ENCODE data around the gene ZC3H18. TPM values are rescaled to one million over a fixed set of nuclear protein-coding genes. Genes with fewer than 3 reads are reported as not detected.

The ZC3H18 gene
- total and polyA plus RNA-seq, 2 experiments from 2014 or later = 30.0 to 40.7 TPM

GRCh38 chr16:88540346-88540977 is 29.7 kb upstream of the ZC3H18 start:
- Histone ChIP-seq H3K27me3 (ENCODE audit: insufficient read depth) (no peaks in the 10 kb centered on the region), H3K27ac (ENCODE audit: low read depth) (no peak overlapping the region), H3K36me3 (ENCODE audit: insufficient read depth) (no peaks in the 10 kb centered on the region), H3K4me1 (ENCODE audit: insufficient read depth) (no peaks in the 10 kb centered on the region), H3K79me2 (replicated peaks; ENCODE audit: insufficient read depth) (no peaks in the 10 kb centered on the region), H3K4me3 (no peak overlapping the region), H4K20me1 (replicated peaks; ENCODE audit: insufficient read depth) (no peaks in the 10 kb centered on the region), H3K4me2 (no peak overlapping the region), H3F3A (replicated peaks; ENCODE audit: low read depth) (peaks cover 5% of the 10 kb centered on the region; the same call in 1 of the 2 replicates), H2AFZ (no peak overlapping the region), H3K9me2 (ENCODE audit: insufficient read depth) (no peaks in the 10 kb centered on the region)
- DNase-seq (ENCODE audit: low spot score) (peak; percentile 0), ATAC-seq (no peak)
- H3K27ac Mint-ChIP-seq = no peak overlapping the region
- H3K27me3 Mint-ChIP-seq (ENCODE audit: insufficient read depth, low read depth, poor library complexity) = peaks cover 20% of the 10 kb centered on the region
- TF ChIP-seq, protein P1, sequence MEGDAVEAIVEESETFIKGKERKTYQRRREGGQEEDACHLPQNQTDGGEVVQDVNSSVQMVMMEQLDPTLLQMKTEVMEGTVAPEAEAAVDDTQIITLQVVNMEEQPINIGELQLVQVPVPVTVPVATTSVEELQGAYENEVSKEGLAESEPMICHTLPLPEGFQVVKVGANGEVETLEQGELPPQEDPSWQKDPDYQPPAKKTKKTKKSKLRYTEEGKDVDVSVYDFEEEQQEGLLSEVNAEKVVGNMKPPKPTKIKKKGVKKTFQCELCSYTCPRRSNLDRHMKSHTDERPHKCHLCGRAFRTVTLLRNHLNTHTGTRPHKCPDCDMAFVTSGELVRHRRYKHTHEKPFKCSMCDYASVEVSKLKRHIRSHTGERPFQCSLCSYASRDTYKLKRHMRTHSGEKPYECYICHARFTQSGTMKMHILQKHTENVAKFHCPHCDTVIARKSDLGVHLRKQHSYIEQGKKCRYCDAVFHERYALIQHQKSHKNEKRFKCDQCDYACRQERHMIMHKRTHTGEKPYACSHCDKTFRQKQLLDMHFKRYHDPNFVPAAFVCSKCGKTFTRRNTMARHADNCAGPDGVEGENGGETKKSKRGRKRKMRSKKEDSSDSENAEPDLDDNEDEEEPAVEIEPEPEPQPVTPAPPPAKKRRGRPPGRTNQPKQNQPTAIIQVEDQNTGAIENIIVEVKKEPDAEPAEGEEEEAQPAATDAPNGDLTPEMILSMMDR (conservative IDR thresholded peaks at IDR 0.05; ENCODE audit: low read depth in 2 of 2) = no peak
- TF ChIP-seq STAT1 (IDR thresholded peaks at IDR 0.05; ENCODE audit: unreplicated experiment) (no peak), CREB1 (CRISPR knock-in tag; IDR thresholded peaks at IDR 0.05; ENCODE audit: low read depth) (no peak), POLR2AphosphoS5 (IDR thresholded peaks at IDR 0.05; ENCODE audit: low read depth) (no peak), EZH2phosphoT487 (IDR thresholded peaks at IDR 0.05; ENCODE audit: unreplicated experiment) (no peak), ETS1 (IDR thresholded peaks at IDR 0.05) (no peak), ZNF462 (CRISPR knock-in tag; IDR thresholded peaks at IDR 0.05) (no peak), EZH2 (IDR thresholded peaks at IDR 0.05; ENCODE audit: low read depth, unreplicated experiment) (no peak), JUNB (IDR thresholded peaks at IDR 0.05; ENCODE audit: unreplicated experiment) (no peak), ZNF331 (CRISPR knock-in tag; IDR thresholded peaks at IDR 0.05; ENCODE audit: low read depth) (no peak), ZNF114 (CRISPR knock-in tag; IDR thresholded peaks at IDR 0.05) (no peak), NANOG (IDR thresholded peaks at IDR 0.05; ENCODE audit: borderline replicate concordance) (no peak)
- TF ChIP-seq, protein P2, sequence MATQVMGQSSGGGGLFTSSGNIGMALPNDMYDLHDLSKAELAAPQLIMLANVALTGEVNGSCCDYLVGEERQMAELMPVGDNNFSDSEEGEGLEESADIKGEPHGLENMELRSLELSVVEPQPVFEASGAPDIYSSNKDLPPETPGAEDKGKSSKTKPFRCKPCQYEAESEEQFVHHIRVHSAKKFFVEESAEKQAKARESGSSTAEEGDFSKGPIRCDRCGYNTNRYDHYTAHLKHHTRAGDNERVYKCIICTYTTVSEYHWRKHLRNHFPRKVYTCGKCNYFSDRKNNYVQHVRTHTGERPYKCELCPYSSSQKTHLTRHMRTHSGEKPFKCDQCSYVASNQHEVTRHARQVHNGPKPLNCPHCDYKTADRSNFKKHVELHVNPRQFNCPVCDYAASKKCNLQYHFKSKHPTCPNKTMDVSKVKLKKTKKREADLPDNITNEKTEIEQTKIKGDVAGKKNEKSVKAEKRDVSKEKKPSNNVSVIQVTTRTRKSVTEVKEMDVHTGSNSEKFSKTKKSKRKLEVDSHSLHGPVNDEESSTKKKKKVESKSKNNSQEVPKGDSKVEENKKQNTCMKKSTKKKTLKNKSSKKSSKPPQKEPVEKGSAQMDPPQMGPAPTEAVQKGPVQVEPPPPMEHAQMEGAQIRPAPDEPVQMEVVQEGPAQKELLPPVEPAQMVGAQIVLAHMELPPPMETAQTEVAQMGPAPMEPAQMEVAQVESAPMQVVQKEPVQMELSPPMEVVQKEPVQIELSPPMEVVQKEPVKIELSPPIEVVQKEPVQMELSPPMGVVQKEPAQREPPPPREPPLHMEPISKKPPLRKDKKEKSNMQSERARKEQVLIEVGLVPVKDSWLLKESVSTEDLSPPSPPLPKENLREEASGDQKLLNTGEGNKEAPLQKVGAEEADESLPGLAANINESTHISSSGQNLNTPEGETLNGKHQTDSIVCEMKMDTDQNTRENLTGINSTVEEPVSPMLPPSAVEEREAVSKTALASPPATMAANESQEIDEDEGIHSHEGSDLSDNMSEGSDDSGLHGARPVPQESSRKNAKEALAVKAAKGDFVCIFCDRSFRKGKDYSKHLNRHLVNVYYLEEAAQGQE (IDR thresholded peaks at IDR 0.05; ENCODE audit: unreplicated experiment) = no peak
- peaks cover 27% of the 10 kb centered on the region for H3K9me3 Mint-ChIP-seq
- no peak overlapping the region for H3K4me3 Mint-ChIP-seq
- peaks cover 10% of the 10 kb centered on the region for H3K4me1 Mint-ChIP-seq
- H3K36me3 Mint-ChIP-seq (ENCODE audit: low read depth) = peaks cover 11% of the 10 kb centered on the region; the same call in 2 of the 3 replicates
